Stimulated activated memory B cell treated with anti-CD40 and anti-IgM and Interleukin-4, amounts not matched to agents 10 μg/mL and 1 μg/mL and 100 μg/mL, for 72 hours (primary cell): Measurements from ENCODE around the gene SFXN5.

Experiments used
- ATAC-seq: fragments of 150-1000 bp; cut with Tn5 transposase; 2 replicates; pipeline ENCODE4 v1.10.0; 2021
- H3K27ac Mint-ChIP-seq: one replicate; pipeline ENCODE4 v1.8.0; 2022; ENCODE audit warnings: mild to moderate bottlenecking, mixed read lengths
- H3K27me3 Mint-ChIP-seq: one replicate; pipeline ENCODE4 v1.8.0; 2022; ENCODE audit warnings: mixed read lengths
- H3K36me3 Mint-ChIP-seq: one replicate; pipeline ENCODE4 v1.8.0; 2022; ENCODE audit warnings: mixed read lengths
- H3K4me1 Mint-ChIP-seq: one replicate; pipeline ENCODE4 v1.8.0; 2022; ENCODE audit warnings: mixed read lengths
- H3K4me3 Mint-ChIP-seq: one replicate; pipeline ENCODE4 v1.8.0; 2022; ENCODE audit warnings: mild to moderate bottlenecking, moderate library complexity, mixed read lengths
- H3K9me3 Mint-ChIP-seq: one replicate; pipeline ENCODE4 v1.8.0; 2022; ENCODE audit warnings: mixed read lengths

SFXN5 gene

GRCh38 chr2:72980535-72981217, 90.8 kb downstream of the SFXN5 start:
- H3K27me3 Mint-ChIP-seq: no peaks in the 10 kb centered on the region
- no peak overlapping the region for H3K4me3 Mint-ChIP-seq
- ATAC-seq: no peak
- H3K27ac Mint-ChIP-seq: no peak overlapping the region
- H3K36me3 Mint-ChIP-seq: peaks cover 18% of the 10 kb centered on the region
- H3K9me3 Mint-ChIP-seq: no peaks in the 10 kb centered on the region
- H3K4me1 Mint-ChIP-seq: peaks cover 7% of the 10 kb centered on the region

- no peaks in the 10 kb centered on the region for H3K27me3 Mint-ChIP-seq
- H3K9me3 Mint-ChIP-seq: no peaks in the 10 kb centered on the region
- no peak overlapping the region for H3K27ac Mint-ChIP-seq
- peak; percentile 73 for ATAC-seq
- H3K36me3 Mint-ChIP-seq: peaks cover 18% of the 10 kb centered on the region
- no peak overlapping the region for H3K4me3 Mint-ChIP-seq
- peaks cover 7% of the 10 kb centered on the region for H3K4me1 Mint-ChIP-seq
Observed at GRCh38 chr2:72979896-72980295, 91.6 kb downstream of the SFXN5 start.

- peaks cover 11% of the 10 kb centered on the region for H3K4me1 Mint-ChIP-seq
- no peak for ATAC-seq
- H3K4me3 Mint-ChIP-seq: no peak overlapping the region
- no peaks in the 10 kb centered on the region for H3K27me3 Mint-ChIP-seq
- H3K27ac Mint-ChIP-seq: no peak overlapping the region
- no peaks in the 10 kb centered on the region for H3K9me3 Mint-ChIP-seq
- H3K36me3 Mint-ChIP-seq: peaks cover 6% of the 10 kb centered on the region
Observed at GRCh38 chr2:72975017-72975416, 96.5 kb downstream of the SFXN5 start.

- H3K27ac Mint-ChIP-seq: no peak overlapping the region
- no peaks in the 10 kb centered on the region for H3K9me3 Mint-ChIP-seq
- no peak overlapping the region for H3K4me3 Mint-ChIP-seq
- peak; percentile 21 for ATAC-seq
- peaks cover 6% of the 10 kb centered on the region for H3K36me3 Mint-ChIP-seq
- H3K27me3 Mint-ChIP-seq: no peaks in the 10 kb centered on the region
- peaks cover 7% of the 10 kb centered on the region for H3K4me1 Mint-ChIP-seq
Observed at GRCh38 chr2:72974436-72974754, 97.1 kb downstream of the SFXN5 start.

GRCh38 chr2:72973566-72974435, 97.7 kb downstream of the SFXN5 start:
- no peak overlapping the region for H3K27ac Mint-ChIP-seq
- peak; percentile 63 for ATAC-seq
- H3K36me3 Mint-ChIP-seq: peaks cover 9% of the 10 kb centered on the region
- H3K27me3 Mint-ChIP-seq: no peaks in the 10 kb centered on the region
- no peak overlapping the region for H3K4me3 Mint-ChIP-seq
- no peaks in the 10 kb centered on the region for H3K9me3 Mint-ChIP-seq
- H3K4me1 Mint-ChIP-seq: peaks cover 7% of the 10 kb centered on the region

GRCh38 chr2:72973137-72973535, 98.4 kb downstream of the SFXN5 start:
- Mint-ChIP-seq H3K27ac (no peak overlapping the region), H3K27me3 (no peaks in the 10 kb centered on the region), H3K4me3 (no peak overlapping the region), H3K36me3 (peaks cover 14% of the 10 kb centered on the region), H3K4me1 (peaks cover 7% of the 10 kb centered on the region), H3K9me3 (no peaks in the 10 kb centered on the region)
- no peak for ATAC-seq

- Mint-ChIP-seq H3K27me3 (no peaks in the 10 kb centered on the region), H3K36me3 (peaks cover 14% of the 10 kb centered on the region), H3K27ac (no peak overlapping the region), H3K9me3 (no peaks in the 10 kb centered on the region), H3K4me1 (peaks cover 7% of the 10 kb centered on the region), H3K4me3 (no peak overlapping the region)
- no peak for ATAC-seq
Observed at GRCh38 chr2:72972352-72973136, 99.0 kb downstream of the SFXN5 start.

GRCh38 chr2:72971036-72971435, 100.5 kb downstream of the SFXN5 start:
- peaks cover 14% of the 10 kb centered on the region for H3K36me3 Mint-ChIP-seq
- H3K4me3 Mint-ChIP-seq: no peak overlapping the region

GRCh38 chr2:72969706-72970105, 101.8 kb downstream of the SFXN5 start:
- no peak for ATAC-seq
- H3K9me3 Mint-ChIP-seq: no peaks in the 10 kb centered on the region
- H3K27ac Mint-ChIP-seq: no peak overlapping the region
- no peaks in the 10 kb centered on the region for H3K27me3 Mint-ChIP-seq
- H3K4me1 Mint-ChIP-seq: peaks cover 7% of the 10 kb centered on the region
- H3K36me3 Mint-ChIP-seq: peaks cover 12% of the 10 kb centered on the region
- no peak overlapping the region for H3K4me3 Mint-ChIP-seq

More at GRCh38 chr2:72971036-72971435, 100.5 kb downstream of the SFXN5 start:
- Mint-ChIP-seq H3K4me1 (peaks cover 7% of the 10 kb centered on the region), H3K9me3 (no peaks in the 10 kb centered on the region), H3K27me3 (no peaks in the 10 kb centered on the region), H3K27ac (no peak overlapping the region)
- no peak for ATAC-seq

GRCh38 chr2:72968286-72968685, 103.2 kb downstream of the SFXN5 start:
- ATAC-seq: no peak
- Mint-ChIP-seq H3K9me3 (no peaks in the 10 kb centered on the region), H3K27me3 (no peaks in the 10 kb centered on the region), H3K4me3 (no peak overlapping the region), H3K27ac (no peak overlapping the region), H3K4me1 (no peaks in the 10 kb centered on the region), H3K36me3 (peaks cover 8% of the 10 kb centered on the region)

- H3K27me3 Mint-ChIP-seq: no peaks in the 10 kb centered on the region
Observed at GRCh38 chr2:72965770-72966450, 105.6 kb downstream of the SFXN5 start.

GRCh38 chr2:72965016-72965415, 106.5 kb downstream of the SFXN5 start:
- no peaks in the 10 kb centered on the region for H3K9me3 Mint-ChIP-seq
- no peaks in the 10 kb centered on the region for H3K27me3 Mint-ChIP-seq
- no peak overlapping the region for H3K27ac Mint-ChIP-seq
- ATAC-seq: no peak
- no peaks in the 10 kb centered on the region for H3K4me1 Mint-ChIP-seq
- H3K4me3 Mint-ChIP-seq: no peak overlapping the region
- peaks cover 20% of the 10 kb centered on the region for H3K36me3 Mint-ChIP-seq

More at GRCh38 chr2:72965770-72966450, 105.6 kb downstream of the SFXN5 start:
- peaks cover 14% of the 10 kb centered on the region for H3K36me3 Mint-ChIP-seq
- H3K27ac Mint-ChIP-seq: no peak overlapping the region
- H3K4me3 Mint-ChIP-seq: no peak overlapping the region
- no peaks in the 10 kb centered on the region for H3K9me3 Mint-ChIP-seq
- H3K4me1 Mint-ChIP-seq: no peaks in the 10 kb centered on the region
- no peak for ATAC-seq

- Mint-ChIP-seq H3K4me3 (no peak overlapping the region), H3K9me3 (no peaks in the 10 kb centered on the region)
Observed at GRCh38 chr2:72964146-72964525, 107.4 kb downstream of the SFXN5 start.

GRCh38 chr2:72963423-72964145, 107.9 kb downstream of the SFXN5 start:
- H3K9me3 Mint-ChIP-seq: no peaks in the 10 kb centered on the region
- H3K4me3 Mint-ChIP-seq: no peak overlapping the region
- H3K36me3 Mint-ChIP-seq: peaks cover 15% of the 10 kb centered on the region
- H3K27me3 Mint-ChIP-seq: no peaks in the 10 kb centered on the region
- no peaks in the 10 kb centered on the region for H3K4me1 Mint-ChIP-seq
- ATAC-seq: no peak
- no peak overlapping the region for H3K27ac Mint-ChIP-seq

More at GRCh38 chr2:72964146-72964525, 107.4 kb downstream of the SFXN5 start:
- Mint-ChIP-seq H3K4me1 (no peaks in the 10 kb centered on the region), H3K36me3 (peaks cover 20% of the 10 kb centered on the region), H3K27ac (no peak overlapping the region), H3K27me3 (no peaks in the 10 kb centered on the region)
- no peak for ATAC-seq
